H1 (cell line): ENCODE data around the gene TPRA1. TPM values are rescaled to one million over a fixed set of nuclear protein-coding genes. Genes with fewer than 3 reads are reported as not detected.

Source experiments
- CTCF ChIA-PET: fragments of 300-600 bp; sonication (Branson Sonifier 250); formaldehyde crosslinking; loops from one replicate; lab custom pipeline; 2021; ENCODE audit not compliant: partially characterized antibody; lab: Charles Lee
- POLR2A ChIA-PET: fragments of 300-600 bp; sonication (Branson Sonifier 250); formaldehyde crosslinking; loops from one replicate; lab custom pipeline; 2021; ENCODE audit warnings: inconsistent platforms; ENCODE audit not compliant: partially characterized antibody; lab: Charles Lee
- DNase-seq, 2 experiments: peaks; one replicate each; pipeline versions ENCODE4 v3.0.0 to v3.0.0-alpha.2; 2010 to 2022; ENCODE audit warnings: low spot score in 2 of 2, low read depth in 1 of 2, mixed read lengths in 1 of 2
- FAIRE-seq: peaks from 2 replicates; lab custom pipeline; 2011; peaks lifted over from hg19 to GRCh38; lab: Jason Lieb, UNC
- H2AFZ ChIP-seq: 2 replicates; pipeline ENCODE4 v1.8.1; 2012; ENCODE audit warnings: low read length, inconsistent platforms
- H2AK5ac ChIP-seq: 2 replicates; pipeline ENCODE4 v1.6.1; 2013; ENCODE audit warnings: low read depth, low read length
- H2BK120ac ChIP-seq: replicated peaks from 2 replicates; pipeline ENCODE3; 2013; ENCODE audit warnings: low read depth, low read length, inconsistent platforms
- H2BK12ac ChIP-seq: 2 replicates; pipeline ENCODE4 v1.6.1; 2013; ENCODE audit warnings: low read depth, low read length
- H2BK15ac ChIP-seq: 2 replicates; pipeline ENCODE4 v1.6.1; 2013; ENCODE audit warnings: low read length
- H2BK20ac ChIP-seq: 2 replicates; pipeline ENCODE4 v1.6.1; 2013; ENCODE audit warnings: low read length
- H2BK5ac ChIP-seq: 2 replicates; pipeline ENCODE4 v1.6.1; 2013; ENCODE audit warnings: low read depth, low read length
- H3K14ac ChIP-seq: 2 replicates; pipeline ENCODE4 v1.6.1; 2013; ENCODE audit warnings: inconsistent platforms; ENCODE audit not compliant: insufficient read length
- H3K18ac ChIP-seq: 2 replicates; pipeline ENCODE4 v1.6.1; 2013; ENCODE audit warnings: low read length; ENCODE audit errors: extremely low read depth
- H3K23ac ChIP-seq: 2 replicates; pipeline ENCODE4 v1.6.1; 2013; ENCODE audit warnings: inconsistent platforms; ENCODE audit not compliant: insufficient read length
- H3K23me2 ChIP-seq: 2 replicates; pipeline ENCODE4 v1.6.1; 2013; ENCODE audit warnings: low read depth, low read length
- H3K27ac ChIP-seq: 2 replicates; pipeline ENCODE4 v1.6.1; 2011; ENCODE audit warnings: low read depth, low read length, inconsistent platforms
- H3K27me3 ChIP-seq, 4 experiments: replicated peaks in 1 of 4; 1 replicate in 1 of 4; 2 replicates in 3 of 4; pipeline versions ENCODE4 v1.6.1 to v1.8.1; 2011 to 2013; ENCODE audit warnings: low read length in 3 of 4, mild to moderate bottlenecking in 3 of 4, inconsistent platforms in 2 of 4, mixed read lengths in 2 of 4, moderate library complexity in 1 of 4; ENCODE audit not compliant: control insufficient read depth in 3 of 4, insufficient read depth in 3 of 4; ENCODE audit errors: extremely low read depth in 1 of 4
- H3K36me3 ChIP-seq, 4 experiments: 2 replicates each; pipeline versions ENCODE4 v1.6.1 to v1.8.1; 2011 to 2013; ENCODE audit warnings: mild to moderate bottlenecking in 4 of 4, low read length in 3 of 4, moderate library complexity in 2 of 4, control low read depth in 1 of 4, inconsistent platforms in 1 of 4; ENCODE audit not compliant: insufficient read depth in 4 of 4, control insufficient read depth in 2 of 4
- H3K4ac ChIP-seq: replicated peaks from 2 replicates; pipeline ENCODE3; 2013; ENCODE audit warnings: low read length, low read depth, mixed read lengths, inconsistent platforms; ENCODE audit not compliant: insufficient read length
- H3K4me1 ChIP-seq, 4 experiments: replicated peaks in 1 of 4; 1 replicate in 1 of 4; 2 replicates in 3 of 4; pipeline versions ENCODE4 v1.6.1 to v1.8.1; 2011 to 2013; ENCODE audit warnings: low read length in 3 of 4, inconsistent platforms in 2 of 4, mixed read lengths in 1 of 4; ENCODE audit not compliant: insufficient read depth in 4 of 4, control insufficient read depth in 3 of 4
- H3K4me2 ChIP-seq, 2 experiments: 2 replicates each; pipeline versions ENCODE4 v1.6.1 to v1.8.1; 2011 to 2013; ENCODE audit warnings: low read depth in 2 of 2, low read length in 2 of 2, control low read depth in 1 of 2, inconsistent platforms in 1 of 2, mild to moderate bottlenecking in 1 of 2; ENCODE audit not compliant: insufficient read depth in 1 of 2
- H3K4me3 ChIP-seq, 4 experiments: fragments of 200-600, 300-600 bp in 1 of 4; sonication (generic), shearing (Covaris generic), sonication (Bioruptor Twin) in 1 of 4; 2 replicates each; pipeline versions ENCODE4 v1.5.1 to v1.8.1; 2011 to 2016; ENCODE audit warnings: low read length in 4 of 4, low read depth in 3 of 4, control low read depth in 2 of 4, inconsistent platforms in 2 of 4, mild to moderate bottlenecking in 2 of 4, mixed read lengths in 1 of 4, moderate library complexity in 1 of 4; ENCODE audit not compliant: insufficient read depth in 2 of 4; ENCODE audit errors: extremely low read depth in 1 of 4
- H3K56ac ChIP-seq: replicated peaks from 2 replicates; pipeline ENCODE3; 2013; ENCODE audit warnings: low read depth, mild to moderate bottlenecking, mixed read lengths, low read length, inconsistent platforms; ENCODE audit not compliant: insufficient read length
- H3K79me1 ChIP-seq: 2 replicates; pipeline ENCODE4 v1.6.1; 2013; ENCODE audit warnings: low read depth, low read length, control low read depth
- H3K79me2 ChIP-seq, 2 experiments: 2 replicates each; pipeline versions ENCODE4 v1.6.1 to v1.8.1; 2012 to 2013; ENCODE audit warnings: low read length in 2 of 2, mild to moderate bottlenecking in 2 of 2, inconsistent platforms in 1 of 2; ENCODE audit not compliant: insufficient read depth in 2 of 2, control insufficient read depth in 1 of 2
- H3K9ac ChIP-seq, 4 experiments: replicated peaks in 1 of 4; 1 replicate in 1 of 4; 2 replicates in 3 of 4; pipeline versions ENCODE4 v1.6.1 to v1.8.1; 2011 to 2013; ENCODE audit warnings: low read depth in 3 of 4, low read length in 3 of 4, control low read depth in 2 of 4, mild to moderate bottlenecking in 2 of 4, moderate library complexity in 2 of 4, inconsistent platforms in 1 of 4; ENCODE audit errors: extremely low read depth in 1 of 4
- H3K9me3 ChIP-seq, 2 experiments: 2 replicates each; pipeline versions ENCODE4 v1.6.1 to v1.8.1; 2012 to 2013; ENCODE audit warnings: mild to moderate bottlenecking in 2 of 2, moderate library complexity in 2 of 2, control low read depth in 1 of 2, inconsistent platforms in 1 of 2, low read depth in 1 of 2, low read length in 1 of 2, mixed read lengths in 1 of 2; ENCODE audit not compliant: insufficient read depth in 2 of 2
- H4K20me1 ChIP-seq, 2 experiments: replicated peaks in 1 of 2; 2 replicates each; pipeline versions ENCODE3 to v1.8.1; 2011 to 2013; ENCODE audit warnings: inconsistent platforms in 2 of 2, low read length in 2 of 2, mild to moderate bottlenecking in 1 of 2; ENCODE audit not compliant: insufficient read depth in 2 of 2, control insufficient read depth in 1 of 2
- H4K5ac ChIP-seq: 2 replicates; pipeline ENCODE4 v1.6.1; 2013; ENCODE audit warnings: low read length, low read depth, mixed read lengths, inconsistent platforms; ENCODE audit not compliant: insufficient read length
- H4K8ac ChIP-seq: 2 replicates; pipeline ENCODE4 v1.8.0; 2013; ENCODE audit warnings: mild to moderate bottlenecking, moderate library complexity, low read length, inconsistent platforms; ENCODE audit not compliant: insufficient read depth; ENCODE audit errors: extremely low read depth
- H4K91ac ChIP-seq: replicated peaks from 2 replicates; pipeline ENCODE3; 2013; ENCODE audit warnings: low read length, mixed read lengths, inconsistent platforms; ENCODE audit not compliant: insufficient read length
- CBX8 ChIP-seq: fragments of 300-800, 300-1000 bp; sonication (generic); IDR thresholded peaks from 2 replicates; pipeline ENCODE4 v1.7.1; 2016; ENCODE audit warnings: low read depth, low read length, borderline replicate concordance
- SIN3A ChIP-seq, 2 experiments: IDR thresholded peaks in 1 of 2; conservative IDR thresholded peaks in 1 of 2; 2 replicates each; pipeline ENCODE4 v1.6.1; 2011 to 2012; ENCODE audit warnings: low read length in 2 of 2, improper control_type of control experiment in 1 of 2, low read depth in 1 of 2, mild to moderate bottlenecking in 1 of 2
- SUZ12 ChIP-seq: fragments of 200-600 bp; sonication (generic); IDR thresholded peaks from 2 replicates; pipeline ENCODE4 v1.6.1; 2012; ENCODE audit warnings: mild to moderate bottlenecking, inconsistent platforms, low read length, moderate library complexity, mixed read lengths
- TAF7 ChIP-seq: optimal IDR thresholded peaks from 2 replicates; pipeline ENCODE3; 2011; ENCODE audit warnings: low read depth, mild to moderate bottlenecking, inconsistent platforms, low read length, moderate library complexity, borderline replicate concordance
- TBP ChIP-seq: IDR thresholded peaks from 2 replicates; pipeline ENCODE4 v1.6.1; 2011; ENCODE audit warnings: low read depth, low read length, improper control_type of control experiment
- ZNF274 ChIP-seq: IDR thresholded peaks from 2 replicates; pipeline ENCODE4 v1.7.0; 2012; ENCODE audit warnings: low read length, borderline replicate concordance; ENCODE audit errors: extremely low read depth
- WGBS, 2 experiments: shearing (Covaris generic) in 1 of 2; methylation state at CpG; one replicate each; pipeline versions ENCODE4 v1.1.6 to v1.1.7; 2013 to 2015; ENCODE audit warnings: low lambda C conversion rate in 2 of 2, mixed read lengths in 2 of 2, inconsistent platforms in 1 of 2, low coverage in 1 of 2, missing lambda C conversion rate in 1 of 2; ENCODE audit not compliant: insufficient replicate concordance in 2 of 2, insufficient coverage in 1 of 2, insufficient read length in 1 of 2; ENCODE audit errors: extremely low coverage in 1 of 2, missing lambda C conversion rate in 1 of 2; 5-methylcytosine and 5-hydroxymethylcytosine counted together
- polyA plus RNA-seq, 7 experiments: library from polyadenylated mRNA; depleted of rRNA in 3 of 7; stranded (reverse) in 5 of 7; unstranded in 2 of 7; fragments of >200 nt in 5 of 7; fragments of 200-250 nt in 2 of 7; gene quantifications; 1 replicate in 5 of 7; 2 replicates in 1 of 7; 4 replicates in 1 of 7; pipeline versions ENCODE4 v1.2.1 to v1.2.3, GENCODE V29; 2011 to 2013; ENCODE audit warnings: missing spikeins in 2 of 7, mixed read lengths in 2 of 7
- total RNA-seq: library from RNA; stranded (reverse); fragmentation: NEBNext Ultra II Directional; extraction: Animal tissue kit (Norgen Biotek cat#: 25700); gene quantifications from 2 replicates; pipeline ENCODE4 v1.2.1, GENCODE V29; 2021
- TF ChIP-seq, protein P1 (sequence below): IDR thresholded peaks from 2 replicates; pipeline ENCODE4 v1.6.1; 2011; ENCODE audit warnings: low read length, improper control_type of control experiment

Gene TPRA1
- total and polyA plus RNA-seq, 2 of the 8 experiments (the other 6 are each of a cell fraction or from before 2014, with no cell fraction given), result 18.8 to 38.5 TPM

- H4K5ac ChIP-seq, result no peak overlapping the region
- H3K14ac ChIP-seq, result no peak overlapping the region
- peaks cover 9% of the 10 kb centered on the region for H3K79me1 ChIP-seq
- no peak overlapping the region for H2AFZ ChIP-seq
- no peaks in the 10 kb centered on the region for H3K9me3 ChIP-seq
- H3K9ac ChIP-seq, result no peak overlapping the region
- 88% methylated on average over 6 of the region's 6 CpGs; no CpG with 5 or more reads in 1 of the 2 experiments for WGBS, 2 experiments
- H4K8ac ChIP-seq, result no peak overlapping the region
- no peak overlapping the region for H2BK120ac ChIP-seq
- H3K27me3 ChIP-seq, result 0 out of 7 replicates have a peak, but pooled peaks cover 0 to 6% (median 0%) of the 10 kb centered on the region in 4 experiments
- no peak overlapping the region for H3K18ac ChIP-seq
- H2BK15ac ChIP-seq, result no peak overlapping the region
- H2BK20ac ChIP-seq, result no peak overlapping the region
- H3K56ac ChIP-seq, result no peak overlapping the region
- peaks cover 11% of the 10 kb centered on the region; the same call in 1 of the 2 replicates for H3K23me2 ChIP-seq
- H2BK5ac ChIP-seq, result no peak overlapping the region
- no peak overlapping the region for H3K4me3 ChIP-seq
- ChIA-PET POLR2A (interaction anchor here (1.4 to 2.2 kb wide), 5 partner anchors 10 to 29 kb away, joined by 3 to 10 read pairs (median 5); partner anchors contain the start of gene MCM2), CTCF (interaction anchor here (0.7 to 9.2 kb wide), 4 partner anchors 11 to 93 kb away, joined by 3 to 77 read pairs (median 7); no protein-coding TSS in a partner anchor)
- H3K4ac ChIP-seq, result no peak overlapping the region
- peaks cover 4 to 11% (median 6%) of the 10 kb centered on the region in 4 experiments for H3K4me1 ChIP-seq
- TF ChIP-seq TBP (no peak), SIN3A (conservative IDR thresholded peaks at IDR 0.05 in 1 of 2, IDR thresholded peaks at IDR 0.05 in 1 of 2; ENCODE audit: low read depth in 1 of 2, low read length in 2 of 2) (no peak), CBX8 (no peak), ZNF274 (no peak), SUZ12 (no peak), TAF7 (no peak)
- TF ChIP-seq, protein P1, sequence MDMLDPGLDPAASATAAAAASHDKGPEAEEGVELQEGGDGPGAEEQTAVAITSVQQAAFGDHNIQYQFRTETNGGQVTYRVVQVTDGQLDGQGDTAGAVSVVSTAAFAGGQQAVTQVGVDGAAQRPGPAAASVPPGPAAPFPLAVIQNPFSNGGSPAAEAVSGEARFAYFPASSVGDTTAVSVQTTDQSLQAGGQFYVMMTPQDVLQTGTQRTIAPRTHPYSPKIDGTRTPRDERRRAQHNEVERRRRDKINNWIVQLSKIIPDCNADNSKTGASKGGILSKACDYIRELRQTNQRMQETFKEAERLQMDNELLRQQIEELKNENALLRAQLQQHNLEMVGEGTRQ, result no peak
- H3K4me2 ChIP-seq, result no peak overlapping the region
- H3K27ac ChIP-seq, result no peak overlapping the region
- DNase-seq (no peak), FAIRE-seq (no peak)
- H4K91ac ChIP-seq, result no peak overlapping the region
- no peaks in the 10 kb centered on the region for H3K36me3 ChIP-seq
- H3K23ac ChIP-seq, result no peak overlapping the region
- H3K79me2 ChIP-seq, result peaks cover 0 to 20% of the 10 kb centered on the region in 2 experiments; a peak in 1 of 4 replicates
- no peak overlapping the region for H2AK5ac ChIP-seq
- H2BK12ac ChIP-seq, result no peak overlapping the region
- peaks cover 5 to 14% of the 10 kb centered on the region in 2 experiments for H4K20me1 ChIP-seq
Observed at GRCh38 chr3:127585813-127586413, 4.6 kb downstream of the TPRA1 start.
